Mesendoderm (in vitro differentiated cells): Measurements from ENCODE around the gene POLG.
A peak's percentile ranks its signal among the peaks of the same experiment; 100 is the strongest.

Source experiments
- DNase-seq: peaks from one replicate; pipeline ENCODE4 v3.0.0; 2013
- H2AK5ac ChIP-seq: 2 replicates; pipeline ENCODE4 v1.6.1; 2013; ENCODE audit warnings: low read length, inconsistent platforms
- H2BK120ac ChIP-seq: 2 replicates; pipeline ENCODE4 v1.6.1; 2013; ENCODE audit warnings: low read depth, mild to moderate bottlenecking, low read length, moderate library complexity, mixed read lengths
- H2BK15ac ChIP-seq: replicated peaks from 2 replicates; pipeline ENCODE4 v1.6.1; 2013; ENCODE audit warnings: low read depth, mild to moderate bottlenecking, moderate library complexity
- H2BK5ac ChIP-seq: 2 replicates; pipeline ENCODE4 v1.6.1; 2013; ENCODE audit warnings: low read length, inconsistent platforms
- H3K18ac ChIP-seq: 2 replicates; pipeline ENCODE4 v1.6.1; 2013; ENCODE audit warnings: mild to moderate bottlenecking, low read length, mixed read lengths
- H3K23ac ChIP-seq: one replicate; pipeline ENCODE4 v1.6.1; 2013; ENCODE audit warnings: low read length
- H3K27ac ChIP-seq: 2 replicates; pipeline ENCODE4 v1.5.1; 2013; ENCODE audit warnings: low read depth, mild to moderate bottlenecking, inconsistent platforms, low read length, moderate library complexity
- H3K27me3 ChIP-seq: 2 replicates; pipeline ENCODE4 v1.6.1; 2013; ENCODE audit warnings: low read length, control low read depth, mild to moderate bottlenecking, inconsistent platforms; ENCODE audit not compliant: insufficient read depth, poor library complexity
- H3K36me3 ChIP-seq: 2 replicates; pipeline ENCODE4 v1.6.1; 2013; ENCODE audit warnings: low read length, inconsistent platforms; ENCODE audit not compliant: control insufficient read depth, insufficient read depth
- H3K4ac ChIP-seq: one replicate; pipeline ENCODE4 v1.6.1; 2013; ENCODE audit warnings: low read depth, mild to moderate bottlenecking, low read length, moderate library complexity
- H3K4me1 ChIP-seq: 2 replicates; pipeline ENCODE4 v1.6.1; 2013; ENCODE audit warnings: low read depth, low read length, inconsistent platforms; ENCODE audit not compliant: control insufficient read depth
- H3K4me2 ChIP-seq: 2 replicates; pipeline ENCODE4 v1.6.1; 2013; ENCODE audit warnings: low read length
- H3K4me3 ChIP-seq: 2 replicates; pipeline ENCODE4 v1.5.1; 2013; ENCODE audit warnings: mild to moderate bottlenecking, low read length
- H3K56ac ChIP-seq: one replicate; pipeline ENCODE4 v1.6.1; 2013; ENCODE audit warnings: low read length
- H3K79me1 ChIP-seq: 2 replicates; pipeline ENCODE4 v1.6.1; 2013; ENCODE audit warnings: low read length, inconsistent platforms
- H3K79me2 ChIP-seq: 2 replicates; pipeline ENCODE4 v1.6.1; 2013; ENCODE audit warnings: mild to moderate bottlenecking, low read length; ENCODE audit not compliant: control insufficient read depth, insufficient read depth
- H3K9ac ChIP-seq: 2 replicates; pipeline ENCODE4 v1.6.1; 2013; ENCODE audit warnings: low read length, inconsistent platforms
- H4K5ac ChIP-seq: one replicate; pipeline ENCODE4 v1.6.1; 2013; ENCODE audit warnings: low read length
- H4K8ac ChIP-seq: one replicate; pipeline ENCODE4 v1.6.1; 2013; ENCODE audit warnings: low read depth, mild to moderate bottlenecking, control low read depth, low read length, moderate library complexity
- WGBS: extraction: QIAGEN DNeasy Blood & Tissue Kit; methylation state at CpG from one replicate; pipeline ENCODE4 v1.1.7; 2013; ENCODE audit warnings: low lambda C conversion rate, missing lambda C conversion rate; ENCODE audit not compliant: insufficient coverage; ENCODE audit errors: extremely low coverage; 5-methylcytosine and 5-hydroxymethylcytosine counted together

POLG gene

DNA sequence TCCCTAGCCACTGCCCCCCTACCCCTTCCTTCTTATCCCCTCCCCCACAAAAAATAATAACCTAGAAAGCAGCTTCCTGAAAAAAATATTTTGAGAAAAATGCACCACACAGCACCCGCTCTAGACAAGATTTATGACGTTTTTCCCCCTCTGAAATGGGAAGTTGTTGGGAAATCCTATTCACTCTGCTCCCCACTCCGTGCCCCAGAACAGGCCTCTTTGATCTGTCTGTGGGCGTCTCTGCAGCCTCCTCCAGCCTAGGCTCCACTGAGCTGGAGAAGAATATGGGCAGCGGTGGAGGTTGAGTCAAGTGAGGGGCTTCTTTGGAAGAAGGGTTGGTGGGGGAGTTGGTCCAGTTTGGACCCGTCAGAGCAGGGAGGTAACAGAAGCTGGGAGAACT, 28.5 kb upstream of the POLG start:
- Histone ChIP-seq H2AK5ac (no peak overlapping the region), H3K79me2 (no peaks in the 10 kb centered on the region), H3K36me3 (no peaks in the 10 kb centered on the region), H3K4me1 (no peaks in the 10 kb centered on the region), H3K23ac (no peak overlapping the region), H2BK120ac (no peak overlapping the region), H3K27me3 (peaks cover 87% of the 10 kb centered on the region), H4K5ac (no peak overlapping the region), H3K56ac (no peak overlapping the region), H3K79me1 (no peaks in the 10 kb centered on the region), H3K9ac (no peak overlapping the region), H3K18ac (no peak overlapping the region), H4K8ac (no peak overlapping the region), H3K4me2 (no peak overlapping the region), H3K4ac (no peak overlapping the region), H2BK15ac (no peak overlapping the region), H3K4me3 (no peak overlapping the region), H2BK5ac (no peak overlapping the region), H3K27ac (no peak overlapping the region)
- no peak for DNase-seq
- no CpG with 5 or more reads among the region's 6 CpGs for WGBS

DNA sequence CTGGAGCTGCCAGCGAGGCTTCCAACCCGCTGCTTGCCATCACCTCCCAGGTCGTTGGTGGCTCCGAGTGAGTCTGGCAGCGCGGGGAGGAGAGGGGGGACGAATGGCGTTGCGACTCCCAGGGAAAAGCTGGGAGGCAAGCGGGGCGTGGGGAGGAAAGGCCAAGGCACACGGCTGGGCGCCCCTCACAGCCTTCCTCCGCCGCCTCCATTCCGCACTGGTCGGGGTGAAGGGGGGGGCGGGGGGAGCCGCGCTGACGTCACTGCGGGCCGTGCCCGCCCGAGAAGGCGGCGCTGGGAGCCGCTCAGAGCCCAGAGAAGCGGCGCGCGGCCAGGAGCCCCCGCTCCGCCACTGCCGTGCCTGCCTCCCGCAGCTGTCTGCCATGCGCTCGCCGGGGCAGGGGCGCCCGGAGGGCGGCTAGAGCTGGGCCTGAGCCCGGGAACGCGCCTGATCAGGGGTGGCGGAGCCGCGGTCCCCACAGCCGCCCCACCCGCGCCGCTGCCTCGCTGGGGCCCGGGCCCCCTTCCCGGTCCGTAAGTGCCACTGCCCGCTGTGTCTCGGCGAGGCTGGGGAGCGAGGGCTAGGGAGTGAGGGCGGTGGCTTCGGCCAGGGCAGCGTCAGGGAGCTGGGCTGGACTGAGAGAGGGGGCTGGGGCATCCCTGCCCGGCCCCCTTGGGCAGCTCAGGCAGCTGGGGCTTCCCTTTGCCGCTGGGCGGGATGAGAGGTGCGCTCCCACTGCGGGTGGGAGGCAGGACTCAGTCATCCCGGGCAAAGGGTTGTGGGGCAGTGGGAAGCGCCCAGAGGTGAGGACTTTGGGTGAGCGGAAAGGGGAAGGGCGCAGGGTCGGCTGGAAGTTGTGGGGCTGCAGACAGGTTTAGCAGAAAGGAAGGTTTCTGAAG, 27.8 kb upstream of the POLG start:
- WGBS, result no CpG with 5 or more reads among the region's 73 CpGs
- no peaks in the 10 kb centered on the region for H3K36me3 ChIP-seq
- H4K5ac ChIP-seq, result no peak overlapping the region
- no peak overlapping the region for H3K23ac ChIP-seq
- H3K27me3 ChIP-seq, result peaks cover 87% of the 10 kb centered on the region
- no peak overlapping the region for H2BK5ac ChIP-seq
- no peak overlapping the region for H3K4me2 ChIP-seq
- no peak overlapping the region for H2BK15ac ChIP-seq
- no peak overlapping the region for H3K4ac ChIP-seq
- H2BK120ac ChIP-seq, result no peak overlapping the region
- H4K8ac ChIP-seq, result no peak overlapping the region
- H3K56ac ChIP-seq, result no peak overlapping the region
- H2AK5ac ChIP-seq, result no peak overlapping the region
- no peaks in the 10 kb centered on the region for H3K79me1 ChIP-seq
- no peak overlapping the region for H3K9ac ChIP-seq
- H3K27ac ChIP-seq, result no peak overlapping the region
- no peaks in the 10 kb centered on the region for H3K79me2 ChIP-seq
- H3K4me1 ChIP-seq, result no peaks in the 10 kb centered on the region
- H3K4me3 ChIP-seq, result no peak overlapping the region
- no peak for DNase-seq
- no peak overlapping the region for H3K18ac ChIP-seq

DNA sequence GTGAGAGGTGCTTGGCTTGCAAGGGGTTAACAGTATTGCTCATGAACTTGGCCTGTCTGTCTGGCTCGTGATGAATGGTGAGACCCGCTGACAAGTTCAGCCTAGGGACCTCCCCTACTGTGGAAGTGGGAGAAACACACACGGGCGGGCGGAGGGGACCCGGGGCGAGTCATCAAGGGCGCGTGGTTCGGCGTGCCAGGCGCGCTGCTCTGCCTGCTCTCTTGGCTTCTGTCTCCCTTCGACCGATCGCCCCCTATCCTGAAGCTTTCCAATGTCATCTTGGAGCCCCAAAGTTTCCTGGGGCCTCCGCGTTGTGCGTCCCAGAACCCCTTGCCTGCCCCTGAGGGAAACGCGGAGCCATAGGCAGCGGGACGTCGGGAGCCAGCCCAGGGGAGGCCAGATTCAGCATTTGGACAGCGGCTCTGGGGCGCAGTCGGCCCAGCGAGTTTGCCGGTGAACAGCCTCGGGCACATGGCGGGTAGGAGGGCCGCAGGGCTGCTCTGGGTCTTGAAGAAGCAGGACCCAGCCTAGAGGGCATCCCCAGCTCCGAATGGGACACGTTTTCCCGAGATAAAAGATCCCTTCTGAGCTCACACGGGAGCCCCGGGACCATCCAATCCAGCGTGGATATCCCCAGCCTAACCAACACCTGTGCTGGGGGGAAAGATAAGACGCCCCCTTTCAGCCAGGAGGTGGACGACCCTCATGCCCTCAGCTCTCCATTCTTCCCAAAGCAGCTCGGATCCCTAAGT, 27.0 kb upstream of the POLG start:
- Histone ChIP-seq H2BK5ac (no peak overlapping the region), H3K79me2 (no peaks in the 10 kb centered on the region), H3K4me2 (no peak overlapping the region), H4K5ac (no peak overlapping the region), H3K36me3 (no peaks in the 10 kb centered on the region), H3K56ac (no peak overlapping the region), H3K18ac (no peak overlapping the region), H3K27ac (no peak overlapping the region), H3K9ac (no peak overlapping the region), H3K4me3 (no peak overlapping the region), H3K79me1 (no peaks in the 10 kb centered on the region), H2BK120ac (no peak overlapping the region), H4K8ac (no peak overlapping the region), H3K27me3 (peaks cover 83% of the 10 kb centered on the region), H2AK5ac (no peak overlapping the region), H3K23ac (no peak overlapping the region), H3K4ac (no peak overlapping the region), H2BK15ac (no peak overlapping the region), H3K4me1 (no peaks in the 10 kb centered on the region)
- DNase-seq, result peak; percentile 83
- WGBS, result no CpG with 5 or more reads among the region's 41 CpGs

DNA sequence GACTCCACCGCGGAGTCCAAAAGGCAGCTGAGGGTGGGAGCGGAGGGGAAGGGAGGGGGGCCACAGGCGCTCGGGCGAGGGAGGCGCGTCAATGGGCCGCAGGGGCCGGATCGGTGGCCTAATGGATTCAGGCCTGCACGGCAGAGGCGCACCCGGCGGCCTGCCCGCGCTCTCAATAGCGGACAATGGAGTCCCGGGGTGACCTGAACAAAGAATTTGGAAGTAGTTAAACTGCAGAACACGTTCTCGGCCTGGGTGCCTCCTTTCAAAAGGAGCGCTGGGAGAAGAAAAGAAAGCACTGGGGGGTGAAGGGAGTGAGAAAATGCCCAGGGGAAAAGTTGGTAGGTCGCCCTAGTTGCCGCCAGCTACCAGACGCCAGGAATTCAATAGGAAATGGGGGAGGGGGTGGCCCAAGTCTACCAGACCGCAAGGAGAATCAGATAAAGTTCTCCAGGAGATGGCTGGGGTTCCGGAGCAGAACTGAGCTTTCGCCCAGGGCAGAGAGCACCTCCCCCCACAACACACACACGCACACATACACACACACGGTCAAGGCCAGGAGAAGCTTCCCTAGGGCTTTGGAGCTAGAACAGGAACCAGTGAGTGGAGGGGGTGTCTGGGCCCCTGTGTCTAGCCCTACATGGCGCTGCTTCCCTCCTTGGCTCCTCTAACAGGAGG, 25.8 kb upstream of the POLG start:
- no peak overlapping the region for H3K9ac ChIP-seq
- peaks cover 71% of the 10 kb centered on the region for H3K27me3 ChIP-seq
- H2BK5ac ChIP-seq, result no peak overlapping the region
- no peak overlapping the region for H4K8ac ChIP-seq
- H2BK120ac ChIP-seq, result no peak overlapping the region
- no peak overlapping the region for H3K18ac ChIP-seq
- no peak overlapping the region for H3K4ac ChIP-seq
- H3K4me3 ChIP-seq, result no peak overlapping the region
- peak; percentile 52 for DNase-seq
- H3K56ac ChIP-seq, result no peak overlapping the region
- H2AK5ac ChIP-seq, result no peak overlapping the region
- H4K5ac ChIP-seq, result no peak overlapping the region
- no peak overlapping the region for H3K4me2 ChIP-seq
- H3K27ac ChIP-seq, result no peak overlapping the region
- no peaks in the 10 kb centered on the region for H3K4me1 ChIP-seq
- no peaks in the 10 kb centered on the region for H3K79me2 ChIP-seq
- no peak overlapping the region for H2BK15ac ChIP-seq
- H3K36me3 ChIP-seq, result no peaks in the 10 kb centered on the region
- no peak overlapping the region for H3K23ac ChIP-seq
- no peaks in the 10 kb centered on the region for H3K79me1 ChIP-seq
- WGBS, result no CpG with 5 or more reads among the region's 31 CpGs

DNA sequence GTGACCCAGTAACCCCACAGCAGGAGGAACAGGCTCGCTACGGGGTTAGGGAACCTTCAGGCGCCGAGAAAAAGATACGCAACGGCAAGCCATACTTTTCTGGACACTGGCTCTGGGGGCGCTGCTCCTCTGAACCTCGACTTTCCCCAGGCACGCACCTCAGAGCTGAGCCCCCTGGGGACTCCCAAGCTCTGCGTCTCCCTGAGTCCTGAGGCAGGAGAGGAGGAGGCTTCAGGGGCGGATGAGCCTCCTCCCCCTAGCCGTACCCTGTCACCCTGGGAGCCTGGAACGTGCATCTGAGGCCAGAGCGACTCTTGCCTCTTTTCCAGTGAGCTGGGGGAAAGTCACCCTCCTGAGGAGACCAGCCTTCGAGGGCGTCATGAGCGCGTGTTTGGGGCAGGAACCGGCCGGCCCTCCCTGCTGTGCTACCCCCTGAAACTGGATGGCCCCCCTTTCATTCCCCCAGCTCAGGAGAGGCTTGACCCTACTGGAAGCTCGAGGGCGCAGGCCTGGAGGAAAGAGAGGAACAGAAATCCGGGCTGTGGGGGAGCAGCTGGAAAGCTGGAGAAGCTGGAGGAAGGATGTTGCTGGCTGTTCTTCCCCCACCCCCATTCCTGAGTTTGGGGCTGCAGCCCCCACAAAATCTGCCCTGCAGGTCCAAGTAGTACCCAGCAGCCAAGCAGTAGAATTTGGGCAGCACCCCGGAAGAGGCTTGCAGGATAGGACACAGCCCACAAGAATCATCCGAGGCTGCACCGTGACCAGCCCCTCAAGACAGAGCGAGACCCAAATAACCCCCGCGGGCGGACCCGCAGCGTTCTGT, 25.1 kb upstream of the POLG start:
- no peak overlapping the region for H2BK5ac ChIP-seq
- H3K79me2 ChIP-seq, result no peaks in the 10 kb centered on the region
- H3K36me3 ChIP-seq, result no peaks in the 10 kb centered on the region
- H3K9ac ChIP-seq, result no peak overlapping the region
- H3K4ac ChIP-seq, result no peak overlapping the region
- DNase-seq, result no peak
- no peak overlapping the region for H2BK120ac ChIP-seq
- no peaks in the 10 kb centered on the region for H3K79me1 ChIP-seq
- H4K5ac ChIP-seq, result no peak overlapping the region
- no peak overlapping the region for H4K8ac ChIP-seq
- H3K56ac ChIP-seq, result no peak overlapping the region
- H2BK15ac ChIP-seq, result no peak overlapping the region
- no peak overlapping the region for H3K18ac ChIP-seq
- no peak overlapping the region for H2AK5ac ChIP-seq
- no CpG with 5 or more reads among the region's 32 CpGs for WGBS
- no peaks in the 10 kb centered on the region for H3K4me1 ChIP-seq
- H3K4me3 ChIP-seq, result no peak overlapping the region
- H3K27ac ChIP-seq, result no peak overlapping the region
- H3K23ac ChIP-seq, result no peak overlapping the region
- no peak overlapping the region for H3K4me2 ChIP-seq
- H3K27me3 ChIP-seq, result peaks cover 63% of the 10 kb centered on the region
